ENCODE measurements around the gene BNC2.
"Not testable (repeated sequence)": the region's sequence is repeated elsewhere in the genome, so short reads cannot be mapped to it uniquely, and the experiment has no call there.

BNC2 gene

DNA sequence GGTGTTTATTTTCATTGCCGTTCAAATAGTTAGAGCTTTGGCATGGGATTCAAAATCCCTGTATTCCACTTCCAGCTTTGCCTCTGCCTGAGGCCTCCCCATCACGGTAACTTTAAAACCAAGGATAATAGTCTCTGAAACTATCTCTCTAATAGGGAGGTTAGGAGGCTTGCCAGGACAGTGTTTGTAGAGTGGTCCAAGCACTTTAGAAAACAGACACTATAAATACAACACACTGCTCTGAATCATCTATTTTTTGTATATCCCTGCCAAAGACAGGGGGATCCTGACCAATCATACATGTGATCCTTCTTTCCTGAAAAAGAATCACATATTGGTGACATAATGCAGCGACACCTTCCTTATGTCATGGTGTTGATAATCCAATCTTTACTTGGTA lies 326.8 kb downstream of the BNC2 start:
- no peak for DNase-seq (ENCODE audit: low read depth, low spot score)

- no peak for DNase-seq (ENCODE audit: low read depth, low spot score)
These were observed 327.2 kb downstream of the BNC2 start for GRCh38 chr9:16543225-16543624.

- DNase-seq (ENCODE audit: low read depth, low spot score), result no peak
These were observed 328.2 kb downstream of the BNC2 start for GRCh38 chr9:16542290-16542689.

- peak; percentile 41 for DNase-seq (ENCODE audit: low read depth, low spot score)
These were observed 329.5 kb downstream of the BNC2 start for GRCh38 chr9:16540743-16541613.

- DNase-seq (ENCODE audit: low read depth, low spot score), result not testable (repeated sequence)
These were observed 330.8 kb downstream of the BNC2 start for GRCh38 chr9:16539626-16540025.

- no peak for DNase-seq (ENCODE audit: low read depth, low spot score)
These were observed 334.9 kb downstream of the BNC2 start for GRCh38 chr9:16535555-16535954.

- DNase-seq (ENCODE audit: low read depth, low spot score), result peak; percentile 62
These were observed 337.6 kb downstream of the BNC2 start for GRCh38 chr9:16532681-16533450.

DNA sequence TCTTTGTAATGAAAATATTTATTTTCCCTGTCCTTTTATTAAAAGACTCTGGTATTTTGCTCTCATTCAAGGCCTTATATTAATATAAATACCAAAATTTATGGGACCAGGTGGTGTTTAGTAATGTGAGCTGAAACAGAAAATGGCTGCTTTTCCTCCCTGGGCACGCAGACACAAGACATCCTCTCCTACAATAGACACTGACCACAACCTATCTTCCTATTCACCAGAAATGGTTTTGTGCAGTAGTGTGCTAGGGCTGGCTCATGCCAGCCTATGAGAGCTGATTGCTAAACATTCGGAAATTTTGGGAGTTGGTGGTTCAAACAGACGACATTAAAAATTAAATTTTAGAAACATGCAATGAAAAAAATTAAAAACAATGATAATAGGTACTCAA lies 338.2 kb downstream of the BNC2 start:
- DNase-seq (ENCODE audit: low read depth, low spot score), result no peak

- no peak for DNase-seq (ENCODE audit: low read depth, low spot score)
These were observed 339.5 kb downstream of the BNC2 start for GRCh38 chr9:16530669-16531642.

DNA sequence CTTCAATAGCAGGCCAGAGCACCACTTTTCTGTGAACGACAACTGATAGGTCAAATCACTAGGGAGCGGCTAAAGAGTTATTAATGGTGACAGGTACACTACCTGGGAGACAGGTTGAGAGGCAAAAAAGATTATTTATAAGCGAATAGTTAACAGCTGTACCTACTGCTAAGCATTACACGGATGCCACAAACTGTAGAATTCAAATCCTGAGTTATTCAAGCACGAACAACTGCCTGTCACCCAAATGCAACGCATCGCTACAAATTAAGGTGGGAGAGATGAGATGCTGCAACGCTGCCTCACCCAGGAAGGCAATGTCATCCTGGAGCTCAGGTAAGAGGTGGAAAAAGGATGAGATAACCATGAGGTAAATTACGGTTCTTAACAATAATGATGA lies 342.9 kb downstream of the BNC2 start:
- no peak for DNase-seq (ENCODE audit: low read depth, low spot score)

GRCh38 chr9:16526380-16526779 lies 344.1 kb downstream of the BNC2 start:
- DNase-seq (ENCODE audit: low read depth, low spot score), result no peak

- DNase-seq (ENCODE audit: low read depth, low spot score), result no peak
These were observed 345.6 kb downstream of the BNC2 start for GRCh38 chr9:16524823-16525222.

DNA sequence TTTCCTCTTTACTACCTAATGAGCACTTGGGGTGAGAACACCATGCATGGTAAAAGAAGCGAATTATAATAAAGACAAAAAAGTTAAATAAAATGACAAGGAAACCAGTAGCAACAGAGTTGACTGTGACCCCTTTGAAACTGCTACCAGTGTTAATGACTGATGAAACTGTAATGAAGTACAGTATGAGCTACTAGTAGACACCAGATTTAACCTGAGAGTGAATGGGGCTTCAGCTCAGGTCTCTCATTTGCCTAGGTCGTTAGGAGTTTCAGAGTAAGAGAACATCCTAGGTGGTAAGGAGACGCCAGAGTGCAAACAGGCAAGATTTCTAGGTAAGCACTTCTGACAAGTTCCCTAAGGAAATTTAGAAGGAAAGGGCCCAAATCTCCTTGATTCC lies 346.4 kb downstream of the BNC2 start:
- no peak for DNase-seq (ENCODE audit: low read depth, low spot score)

- DNase-seq (ENCODE audit: low read depth, low spot score), result peak; percentile 90
These were observed 348.5 kb downstream of the BNC2 start for GRCh38 chr9:16521868-16522411.

GRCh38 chr9:16519001-16519400 lies 351.5 kb downstream of the BNC2 start:
- DNase-seq (ENCODE audit: low read depth, low spot score), result no peak

GRCh38 chr9:16516891-16517290 lies 353.6 kb downstream of the BNC2 start:
- DNase-seq (ENCODE audit: low read depth, low spot score), result peak; percentile 57

- DNase-seq (ENCODE audit: low read depth, low spot score), result peak; percentile 76
These were observed 354.6 kb downstream of the BNC2 start for GRCh38 chr9:16515879-16516301.

DNA sequence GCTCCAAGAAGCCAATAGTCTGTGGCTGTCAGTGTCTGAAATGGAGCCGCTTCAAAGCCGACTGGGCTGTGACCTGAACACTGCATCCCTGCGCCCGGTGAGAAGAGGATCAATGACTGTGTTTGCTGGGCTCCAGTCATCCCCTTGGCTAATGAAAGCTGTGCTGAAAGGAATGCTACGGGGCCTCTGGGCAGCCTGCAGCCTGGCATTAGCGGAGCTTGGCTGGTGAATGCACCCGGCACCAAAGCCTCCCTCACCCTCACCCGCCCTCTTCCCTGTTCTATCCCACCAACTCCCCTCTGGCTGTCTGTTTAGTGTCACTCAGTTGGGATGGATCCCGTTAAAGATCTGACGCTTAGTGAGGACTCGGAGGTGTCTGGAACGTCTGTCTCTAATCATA lies 355.3 kb downstream of the BNC2 start:
- DNase-seq (ENCODE audit: low read depth, low spot score), result peak; percentile 70

GRCh38 chr9:16514131-16514530 lies 356.3 kb downstream of the BNC2 start:
- DNase-seq (ENCODE audit: low read depth, low spot score), result peak; percentile 52

- no peak for DNase-seq (ENCODE audit: low read depth, low spot score)
These were observed 358.2 kb downstream of the BNC2 start for GRCh38 chr9:16512281-16512680.

DNA sequence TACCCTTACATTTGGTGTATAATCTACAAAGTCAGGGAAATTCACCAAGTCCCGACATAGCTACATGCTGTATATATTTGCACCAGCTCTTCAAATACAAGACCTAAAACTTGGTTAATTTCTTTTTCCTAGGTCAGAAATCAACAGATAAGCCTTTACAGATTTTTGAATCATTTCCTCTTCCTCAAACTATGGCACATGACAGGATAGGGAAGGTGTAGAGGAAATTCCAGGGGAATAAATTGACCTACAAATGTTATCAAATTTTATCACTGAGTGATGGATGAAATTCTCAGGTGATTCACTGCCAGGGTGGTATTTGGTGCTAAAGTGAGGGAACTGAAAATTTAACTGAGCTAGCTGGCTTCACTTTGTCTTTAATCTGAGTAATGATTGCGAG lies 360.0 kb downstream of the BNC2 start:
- DNase-seq (ENCODE audit: low read depth, low spot score), result no peak

Data from astrocyte of the hippocampus (primary cell).